Hematopoietic multipotent progenitor cell treated with erythropoietin and hydrocortisone succinate and interleukin-3 and kit ligand, for 6 days (in vitro differentiated cells): ENCODE data around the gene TCHP.
"Not testable (repeated sequence)": the region's sequence is repeated elsewhere in the genome, so short reads cannot be mapped to it uniquely, and the experiment has no call there.

Experiments used
- DNase-seq: peaks from one replicate; pipeline ENCODE4 v3.0.0-alpha.2; 2015

Gene TCHP

DNA sequence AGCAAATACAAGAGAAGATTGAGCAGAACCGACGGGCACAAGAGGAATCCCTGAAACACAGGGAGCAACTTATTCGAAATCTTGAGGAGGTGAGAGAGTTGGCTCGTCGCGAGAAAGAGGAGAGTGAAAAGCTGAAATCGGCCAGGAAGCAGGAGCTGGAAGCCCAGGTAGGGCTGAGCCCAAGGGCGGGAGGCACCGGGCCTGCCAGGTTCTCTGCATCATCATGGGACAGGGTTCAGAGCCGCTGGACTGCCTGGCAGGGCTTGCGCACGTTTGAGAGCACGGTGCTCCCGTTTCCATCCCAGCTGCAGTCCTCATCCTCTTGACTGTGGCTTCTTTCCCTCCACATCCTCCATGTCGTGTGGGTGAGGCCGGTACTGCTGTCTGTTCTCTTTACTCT, 14.4 kb downstream of the TCHP start:
- DNase-seq: no peak

DNA sequence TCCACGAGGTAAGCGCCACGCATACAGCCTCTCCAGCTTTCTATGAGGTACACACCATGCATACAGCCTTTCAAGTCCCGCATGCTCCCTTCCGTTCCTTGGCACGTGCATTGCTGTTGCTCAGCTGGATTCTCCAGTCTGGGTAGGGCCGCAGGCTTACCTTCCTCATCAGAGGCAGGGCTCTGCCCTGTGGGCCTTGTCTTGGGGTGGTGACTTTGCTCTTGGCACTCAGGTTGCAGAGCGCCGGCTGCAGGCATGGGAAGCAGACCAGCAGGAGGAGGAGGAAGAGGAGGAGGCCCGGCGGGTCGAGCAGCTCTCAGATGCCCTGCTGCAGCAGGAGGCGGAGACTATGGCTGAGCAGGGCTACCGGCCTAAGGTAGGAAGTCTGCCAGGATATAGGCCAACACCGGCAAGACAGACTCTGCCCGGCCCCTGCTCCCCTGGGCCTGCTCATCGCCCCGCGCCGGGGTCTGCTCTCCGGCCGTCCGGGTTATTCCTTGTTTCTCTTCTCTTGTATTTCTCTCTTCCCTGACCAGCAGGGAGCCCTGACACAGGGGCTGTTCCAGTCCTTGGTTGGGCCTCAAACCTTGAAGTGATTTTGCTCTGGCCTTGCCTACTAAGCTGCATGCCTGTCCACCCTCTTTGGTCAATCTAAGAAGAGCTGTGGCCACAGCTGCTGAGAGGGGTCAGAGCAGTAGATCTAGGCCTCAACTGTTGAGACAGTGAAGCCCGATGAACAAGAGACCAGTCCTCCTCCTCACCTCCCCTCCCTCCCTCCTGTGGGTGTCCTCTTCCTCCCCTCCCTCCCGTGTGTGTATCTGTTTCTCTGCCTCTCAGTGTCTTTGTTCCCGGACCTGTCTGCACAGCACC, 15.3 kb downstream of the TCHP start:
- no peak for DNase-seq

DNA sequence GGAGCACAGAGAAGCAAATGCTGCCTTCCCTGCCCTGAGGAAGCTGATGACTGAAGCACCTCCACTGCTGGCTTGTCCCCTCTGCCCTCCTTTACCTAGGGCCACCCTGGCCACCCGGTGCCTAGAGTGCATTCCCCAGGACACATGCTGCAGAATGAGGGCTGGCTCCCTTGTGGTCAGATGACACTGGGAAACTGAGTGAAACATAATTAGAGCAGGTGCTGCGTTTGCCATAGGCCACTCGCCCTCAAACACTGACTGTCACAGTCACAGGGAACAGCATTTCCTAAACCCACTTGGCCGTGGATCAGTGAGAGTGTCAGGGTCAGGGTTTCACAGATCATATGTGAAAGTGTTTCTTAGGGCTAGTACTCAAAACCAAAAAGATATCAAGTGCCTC, 16.0 kb downstream of the TCHP start:
- no peak for DNase-seq

DNA sequence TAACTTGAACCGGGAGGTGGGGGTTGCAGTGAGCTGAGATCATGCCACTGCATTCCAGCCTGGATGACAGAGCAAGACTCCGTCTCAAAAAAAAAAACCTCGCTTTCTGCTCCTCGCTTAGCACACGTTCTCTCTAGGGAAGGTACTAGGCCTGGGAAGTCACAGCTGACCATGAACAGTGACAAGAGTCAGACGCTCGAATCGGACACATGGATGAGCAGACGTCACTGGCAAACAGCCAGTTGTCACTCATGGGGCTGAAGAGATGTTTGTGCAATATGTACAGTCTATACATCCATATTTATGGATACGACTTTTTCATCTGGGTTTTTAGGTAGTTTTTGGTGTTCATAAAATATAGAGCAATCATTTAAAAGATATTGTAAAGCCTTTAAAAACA, 19.4 kb downstream of the TCHP start:
- no peak for DNase-seq

DNA sequence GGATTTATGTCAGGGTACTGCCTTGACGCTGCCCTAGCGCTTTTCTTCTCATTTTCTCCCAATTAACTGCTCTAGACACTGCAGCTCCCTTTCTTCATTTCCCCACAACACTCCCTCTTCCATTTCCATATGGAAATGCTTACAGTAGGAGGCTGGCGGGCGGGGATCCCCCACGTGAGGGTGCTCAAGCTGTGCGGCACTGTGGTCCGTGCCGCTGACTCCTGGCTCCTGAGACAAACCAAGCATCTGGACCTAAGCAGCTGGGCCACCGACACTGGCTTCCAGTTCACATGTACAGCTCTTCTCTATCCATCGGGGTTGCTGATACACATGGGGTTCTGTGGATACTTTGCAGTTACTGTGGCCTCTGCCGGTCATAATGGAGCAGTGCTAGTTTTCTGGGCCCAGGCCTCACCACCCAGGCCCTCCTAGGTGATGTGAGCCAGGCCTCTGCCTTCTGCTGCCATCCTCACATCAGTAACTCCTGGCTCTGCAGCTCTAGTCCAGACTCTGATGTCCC, 20.2 kb downstream of the TCHP start:
- DNase-seq: no peak

DNA sequence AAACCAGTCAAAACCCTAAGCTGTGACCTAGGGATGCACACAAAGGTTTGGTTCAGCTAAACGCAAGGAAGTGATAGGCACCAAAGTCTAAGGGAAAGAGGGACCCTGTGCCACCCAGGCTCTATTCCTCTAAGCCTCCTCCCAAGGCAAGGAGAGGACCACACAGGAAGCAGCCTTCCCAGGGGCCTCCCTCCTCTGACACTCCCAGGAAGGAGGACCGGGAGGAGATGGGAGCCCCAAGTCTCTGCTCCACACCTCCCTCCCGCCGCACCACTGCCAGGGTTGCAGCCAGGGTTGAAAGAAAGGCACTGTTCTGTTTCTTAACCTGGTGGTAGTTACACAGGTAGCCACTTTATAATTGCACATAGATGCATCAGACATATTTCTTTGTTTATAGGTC, 21.9 kb downstream of the TCHP start:
- DNase-seq: no peak

DNA sequence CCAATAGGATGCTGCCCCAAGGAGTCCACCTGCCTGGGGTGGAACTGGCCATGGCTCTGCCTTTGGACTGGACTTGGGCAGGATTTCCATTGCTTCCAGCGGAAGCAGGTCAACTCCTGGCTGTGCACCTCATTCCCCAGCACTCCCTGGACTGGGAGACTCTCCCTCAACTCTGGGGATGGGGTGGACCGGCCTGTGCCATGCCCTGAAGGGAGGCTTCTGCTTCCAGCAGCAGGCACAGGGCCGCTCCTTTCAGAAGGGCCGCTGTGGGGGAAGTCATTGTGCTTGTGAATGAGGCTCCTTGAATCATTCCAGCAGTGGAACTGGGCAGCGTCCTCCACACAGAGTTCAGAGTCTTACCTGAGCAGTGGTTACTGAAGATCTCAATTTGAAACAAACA, 23.0 kb downstream of the TCHP start:
- no peak for DNase-seq

DNA sequence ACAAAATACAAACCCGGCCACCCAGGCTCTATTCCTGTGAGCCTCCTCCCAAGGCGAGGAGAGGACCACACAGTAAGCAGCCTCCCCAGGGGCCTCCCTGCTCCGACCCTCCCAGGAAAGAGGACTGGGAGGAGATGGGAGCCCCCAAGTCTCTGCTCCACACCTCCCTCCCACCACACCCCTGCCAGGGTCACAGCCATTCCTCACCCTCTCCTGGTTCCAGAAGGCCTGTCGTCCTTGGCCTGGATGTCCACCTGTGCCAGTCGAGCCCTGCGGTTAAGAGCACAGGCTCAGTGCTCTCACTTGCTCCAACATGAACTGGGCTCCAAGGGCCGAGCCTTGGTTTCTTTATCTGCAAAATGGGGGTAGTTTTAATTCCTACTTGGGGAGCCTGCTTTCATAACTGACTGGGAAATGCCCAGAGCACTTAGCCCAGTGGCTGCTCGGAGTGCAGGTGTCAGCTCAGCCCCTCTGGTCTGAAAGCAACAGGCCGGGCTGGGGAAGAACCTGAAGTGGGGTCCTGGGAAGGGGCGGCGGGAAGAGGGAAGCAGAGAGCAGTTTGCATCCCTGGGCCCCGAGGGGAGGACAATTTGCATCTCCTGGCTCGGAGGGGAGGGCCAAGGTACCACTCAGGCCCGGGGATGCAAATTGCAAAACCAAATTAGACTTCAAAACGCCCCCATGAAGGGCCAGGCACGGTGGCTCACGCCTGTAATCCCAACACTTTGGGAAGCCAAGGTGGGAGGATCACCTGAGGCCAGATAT, 23.6 kb downstream of the TCHP start:
- no peak for DNase-seq

DNA sequence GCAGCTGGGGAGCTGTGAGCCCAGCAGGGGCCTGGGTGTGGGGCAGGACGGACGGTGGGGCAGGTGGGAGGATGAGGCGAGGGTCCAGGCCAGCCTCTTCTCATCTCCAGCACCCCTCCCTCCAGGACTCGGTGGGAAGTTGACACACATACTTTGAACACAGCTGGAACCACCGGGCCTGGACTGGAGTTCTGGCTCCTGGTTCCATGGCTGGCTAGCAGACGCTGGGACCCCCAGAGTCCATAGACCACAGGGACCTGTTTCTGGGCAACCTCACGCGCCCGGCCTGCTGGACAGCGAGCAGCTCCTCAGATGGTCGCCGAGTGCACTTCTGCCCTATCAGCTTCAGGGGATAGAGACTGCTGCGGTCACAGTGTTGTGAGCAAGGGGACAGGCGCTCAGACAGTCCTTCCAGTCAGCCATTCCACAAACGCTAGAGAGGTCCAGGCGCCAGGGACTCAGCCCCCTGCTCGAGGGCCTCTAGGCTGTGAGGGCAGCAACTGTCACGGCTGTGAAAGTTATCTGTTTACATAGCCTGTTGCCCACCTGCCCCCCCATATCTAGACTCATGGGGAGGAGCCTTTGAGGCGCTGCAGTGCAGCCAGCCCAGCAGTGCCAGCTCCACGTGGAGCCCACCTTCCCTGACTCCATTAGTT, 25.2 kb downstream of the TCHP start:
- no peak for DNase-seq

DNA sequence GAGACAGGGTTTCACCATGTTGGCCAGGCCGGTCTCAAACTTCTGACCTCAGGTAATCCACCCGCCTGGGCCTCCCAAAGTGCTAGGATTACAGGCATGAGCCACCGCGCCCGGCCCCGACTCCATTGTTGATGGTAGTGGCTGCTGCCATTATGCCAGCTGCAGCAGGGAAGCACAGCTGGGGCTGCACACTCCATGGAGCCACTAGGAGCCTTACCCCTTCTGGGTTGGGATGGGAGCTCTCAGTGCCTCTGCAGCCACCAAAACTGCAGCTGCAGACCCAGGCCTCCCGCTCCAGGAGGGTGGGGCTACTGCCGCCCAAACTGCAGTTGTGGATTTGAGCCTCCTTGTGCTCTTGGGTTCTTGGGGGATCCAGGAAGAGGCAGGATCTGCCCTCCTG, 25.9 kb downstream of the TCHP start:
- DNase-seq: no peak

DNA sequence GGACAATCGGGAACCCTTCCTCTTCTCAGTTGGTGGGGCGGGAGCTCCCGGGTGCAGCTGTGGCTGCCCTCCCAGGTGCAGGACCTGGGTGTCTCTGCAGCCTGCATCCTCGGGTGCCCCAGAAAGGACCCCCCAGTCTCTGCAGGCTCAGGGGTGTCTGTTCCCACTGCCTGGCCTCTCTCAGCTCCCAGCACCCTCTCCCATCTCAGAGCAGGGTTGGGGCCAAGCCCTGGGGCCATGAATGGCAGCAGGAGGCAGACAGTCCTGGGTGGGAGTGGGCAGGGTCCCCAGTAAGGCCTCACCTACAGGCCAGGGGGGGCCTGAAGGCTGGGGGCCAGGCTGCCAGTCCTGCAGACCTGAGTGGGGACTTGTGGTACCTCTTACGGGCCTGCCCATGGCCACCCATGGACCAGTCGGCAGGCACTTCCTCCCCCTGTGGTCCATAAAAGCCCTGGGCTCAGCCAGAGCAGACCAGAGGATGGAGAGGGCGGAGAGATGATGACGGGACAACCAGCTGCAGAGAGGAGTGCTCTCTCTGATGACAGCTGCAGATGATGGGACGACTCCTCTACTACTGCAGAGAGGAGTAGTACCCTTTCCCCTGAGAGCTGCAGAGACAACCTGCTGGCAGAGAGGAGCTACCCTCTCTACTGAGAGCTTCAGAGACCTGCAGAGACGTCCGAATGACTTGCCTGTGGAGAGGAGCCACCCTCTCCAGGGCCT, 26.6 kb downstream of the TCHP start:
- no peak for DNase-seq

DNA sequence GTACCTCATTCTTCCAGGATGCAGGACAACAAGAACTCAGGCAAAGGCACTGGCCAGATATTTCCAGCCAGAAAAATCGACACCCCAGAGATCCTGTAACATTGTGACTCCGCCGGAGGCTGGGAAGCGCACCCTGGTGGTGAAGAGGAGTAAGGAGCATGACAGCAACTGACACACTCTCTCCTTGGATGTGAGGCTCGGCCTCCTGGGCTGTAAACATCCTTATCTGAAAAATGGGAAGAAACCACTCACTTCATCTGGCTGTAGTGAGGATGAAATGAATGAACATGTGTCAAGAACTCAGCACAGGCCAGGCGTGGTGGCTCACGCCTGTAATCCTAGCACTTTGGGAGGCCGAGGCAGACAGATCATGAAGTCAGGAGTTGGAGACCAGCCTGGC, 27.5 kb downstream of the TCHP start:
- peak; percentile 70 for DNase-seq

DNA sequence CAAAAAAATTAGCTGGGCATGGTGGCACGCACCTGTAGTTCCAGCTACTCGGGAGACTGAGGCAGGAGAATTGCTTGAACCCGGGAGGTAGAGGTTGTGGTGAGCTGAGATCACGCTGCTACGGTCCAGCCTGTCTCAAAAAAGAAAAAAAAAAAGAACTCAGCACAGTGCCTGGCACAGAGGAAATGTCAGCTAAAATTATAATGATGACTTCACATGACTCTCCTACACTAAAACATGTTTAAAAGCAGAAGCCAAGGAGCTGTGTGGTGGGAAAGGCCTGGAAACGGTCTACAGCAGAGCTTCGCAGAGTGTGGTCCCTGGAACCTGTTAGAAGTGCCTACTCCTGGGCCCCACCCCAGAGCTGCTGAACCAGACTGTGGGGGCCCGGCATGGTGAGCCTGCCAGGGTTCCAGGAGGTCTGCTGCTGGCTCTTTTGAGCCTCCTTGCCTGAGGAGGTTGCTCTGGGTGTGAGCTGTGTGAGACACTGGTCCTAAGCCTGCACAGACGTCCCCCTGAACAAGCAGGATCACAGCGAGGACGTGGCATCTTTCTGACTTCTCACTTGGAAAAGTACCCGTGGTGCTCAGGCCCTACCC, 28.1 kb downstream of the TCHP start:
- no peak for DNase-seq

DNA sequence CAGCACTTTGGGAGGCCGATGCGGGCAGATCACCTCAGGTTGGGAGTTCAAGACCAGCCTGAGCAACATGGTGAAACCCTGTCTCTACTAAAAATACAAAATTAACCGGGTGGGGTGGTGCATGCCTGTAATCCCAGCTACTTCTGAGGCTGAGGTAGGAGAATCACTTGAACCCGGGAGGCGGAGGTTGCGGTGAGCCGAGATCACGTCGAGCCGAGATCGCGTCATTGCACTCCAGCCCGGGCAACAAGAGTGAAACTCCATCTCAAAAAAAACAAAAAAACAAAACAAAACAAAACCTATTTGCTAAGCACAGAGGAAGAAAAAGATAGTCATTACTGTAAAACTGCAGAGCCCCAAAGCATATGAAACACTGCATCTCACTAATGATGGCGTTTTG, 29.3 kb downstream of the TCHP start:
- not testable (repeated sequence) for DNase-seq

DNA sequence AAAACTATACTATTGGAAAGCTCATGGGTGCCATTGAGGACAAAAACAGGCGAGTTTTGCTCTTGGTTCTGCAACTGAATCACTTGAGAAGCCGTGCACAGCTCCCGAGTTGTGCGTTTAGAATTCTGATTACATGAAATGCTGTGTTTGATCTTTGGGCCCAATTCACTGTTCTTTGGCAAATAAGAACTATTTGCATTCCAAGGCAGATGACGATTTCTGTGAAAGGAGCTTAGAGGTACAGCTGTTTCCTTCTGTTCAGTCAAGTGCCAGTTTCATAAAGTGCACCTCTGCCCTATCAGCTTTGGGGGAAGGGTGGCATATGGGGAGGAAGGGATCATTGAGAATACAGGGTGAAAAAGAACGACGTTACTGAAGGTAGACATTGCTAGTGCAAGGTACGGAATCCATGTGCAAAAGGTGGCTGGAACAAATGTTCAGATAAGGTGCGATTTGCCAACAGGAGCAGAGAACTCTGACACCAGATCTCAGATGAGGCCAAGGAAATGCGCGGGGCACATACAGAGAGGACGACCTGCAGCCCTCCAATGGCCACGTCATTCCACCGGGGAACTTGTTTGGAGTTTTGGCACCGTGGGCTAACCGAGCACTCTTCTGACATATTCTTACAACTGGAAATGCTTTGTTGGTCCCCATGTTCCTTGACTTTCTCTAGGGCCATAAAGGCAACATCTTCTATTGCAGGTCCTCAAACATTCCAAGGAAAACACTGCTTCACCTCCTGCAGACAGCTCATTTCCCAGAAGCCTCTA, 30.1 kb downstream of the TCHP start:
- DNase-seq: no peak

DNA sequence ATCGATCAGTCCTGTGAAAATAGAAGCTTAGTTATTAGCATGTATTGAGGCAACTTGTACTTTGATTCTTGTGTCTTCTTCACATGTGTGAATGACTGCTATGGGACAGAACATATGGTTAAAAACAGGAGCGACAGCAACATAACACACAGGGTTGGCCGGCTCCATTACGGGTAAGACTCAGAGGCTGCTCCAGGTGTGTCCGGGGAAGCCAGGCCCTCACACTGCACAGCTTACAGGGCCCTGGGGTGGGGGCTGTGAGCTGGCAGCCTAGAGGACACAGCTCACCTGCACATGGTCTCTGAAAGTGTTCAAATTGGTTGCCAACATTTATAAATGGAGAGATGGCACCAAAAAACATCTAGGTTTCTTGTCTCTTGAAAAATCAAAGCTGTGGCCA, 31.1 kb downstream of the TCHP start:
- no peak for DNase-seq

DNA sequence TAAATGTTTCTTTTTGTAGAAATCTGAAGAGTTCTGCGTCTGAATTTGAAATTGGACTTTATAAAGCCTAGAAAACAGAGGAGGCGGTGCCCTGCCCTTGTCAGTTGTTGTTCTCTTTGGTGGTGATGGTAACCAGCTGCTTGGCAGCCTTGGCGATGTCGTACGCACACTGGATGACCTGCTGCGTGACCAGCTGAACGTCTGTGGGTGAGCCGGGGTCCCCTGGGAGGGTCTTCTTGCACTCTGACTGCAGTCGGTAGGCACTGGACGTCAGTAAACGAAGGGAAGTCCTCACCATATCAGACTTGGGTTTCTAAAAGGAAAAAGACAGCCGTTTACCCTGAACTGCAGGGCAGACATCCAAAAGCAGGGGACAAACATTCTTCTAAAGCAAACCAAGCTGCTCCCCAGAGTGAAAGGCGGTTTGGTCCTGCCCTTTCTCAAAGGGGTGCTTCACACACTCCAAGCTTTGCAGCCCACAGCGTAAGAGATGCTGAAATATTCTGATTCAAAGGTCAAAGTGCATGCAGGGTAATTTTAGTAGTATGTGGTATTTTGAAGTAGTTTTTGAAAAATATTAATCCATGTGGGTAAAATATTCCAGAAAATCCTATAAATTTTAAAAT, 32.9 kb downstream of the TCHP start:
- no peak for DNase-seq

DNA sequence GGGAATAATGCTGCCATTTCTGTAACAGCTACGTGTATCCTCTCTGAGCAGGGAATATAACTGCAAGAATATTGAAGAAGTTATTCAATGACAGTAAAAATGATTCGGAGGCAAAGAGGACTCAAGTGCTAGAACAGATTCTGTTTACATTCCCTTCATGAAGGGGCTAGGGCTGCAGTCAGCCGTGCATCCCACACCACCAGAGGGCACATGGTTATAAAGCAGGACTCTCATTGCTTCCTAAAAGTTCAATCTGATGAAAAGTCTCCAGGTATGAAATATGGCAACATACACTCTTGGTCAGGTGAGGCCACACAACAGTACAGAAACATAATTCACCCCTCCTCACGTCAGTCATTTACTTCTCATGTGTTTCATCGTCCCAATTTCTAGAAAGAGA, 34.0 kb downstream of the TCHP start:
- no peak for DNase-seq

DNA sequence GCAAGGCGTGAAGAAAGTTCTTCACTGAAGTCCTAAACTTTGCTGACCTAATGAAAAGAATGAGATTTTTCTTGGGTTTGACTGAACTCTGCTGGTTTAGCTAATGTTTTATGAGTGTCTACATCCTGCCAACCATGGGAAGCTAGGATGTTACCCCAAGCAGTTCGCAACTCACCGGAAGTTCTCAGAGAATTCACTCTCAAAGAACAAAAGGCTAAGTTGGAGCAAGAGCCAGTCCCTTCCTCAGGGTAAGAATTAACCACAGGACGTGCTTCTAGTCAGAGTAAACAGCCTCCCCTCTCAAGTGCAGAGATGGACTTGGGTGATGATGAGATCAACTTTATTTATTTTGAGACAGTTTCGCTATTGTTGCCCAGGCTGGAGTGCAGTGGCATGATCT, 37.3 kb downstream of the TCHP start:
- no peak for DNase-seq

DNA sequence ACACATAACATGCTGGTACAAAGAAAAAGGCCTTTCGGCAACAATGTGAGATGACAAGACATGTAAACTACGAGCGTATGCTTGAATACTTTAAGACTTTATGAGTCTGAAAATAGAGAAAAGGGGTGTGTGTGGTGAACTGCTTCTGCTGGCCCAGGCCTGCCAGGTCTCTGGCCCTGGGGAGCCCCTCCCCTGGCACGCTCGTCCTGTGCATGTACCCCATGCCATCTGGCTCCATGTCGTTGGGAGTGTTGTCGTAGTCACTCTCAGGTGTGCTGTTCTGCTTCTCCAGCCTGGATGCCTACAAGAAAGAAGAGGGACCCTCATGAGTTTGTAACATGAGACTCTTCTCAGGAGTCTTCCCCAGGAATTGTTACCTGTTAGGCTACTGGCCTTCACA, 38.9 kb downstream of the TCHP start:
- DNase-seq: no peak

DNA sequence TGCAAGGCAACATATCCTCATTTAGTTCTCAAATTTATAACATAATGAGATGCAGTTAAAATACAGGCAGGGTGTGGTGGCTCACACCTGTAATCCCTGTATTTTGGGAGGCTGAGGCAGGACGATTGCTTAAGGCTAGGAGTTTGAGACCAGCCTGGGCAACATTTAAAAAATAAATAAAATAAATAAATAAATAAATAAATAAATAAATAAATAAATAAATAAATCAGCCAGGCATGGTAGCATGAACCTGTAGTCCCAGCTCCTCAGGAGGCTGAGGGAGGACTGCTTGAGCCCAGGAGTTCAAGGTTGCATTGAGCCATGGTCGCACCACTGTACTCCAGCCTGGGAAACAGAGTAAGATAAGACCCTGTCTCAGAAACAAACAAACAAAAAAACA, 39.4 kb downstream of the TCHP start:
- no peak for DNase-seq
